GM18873 (cell line): ENCODE results near the gene NTNG2.
"Not testable (repeated sequence)": the region's sequence is repeated elsewhere in the genome, so short reads cannot be mapped to it uniquely, and the experiment has no call there.

Experiments used
- ATAC-seq: cut with Tn5 transposase; IDR thresholded peaks from one replicate; pipeline ENCODE4 v1.9.1; 2021; ENCODE audit warnings: mild to moderate bottlenecking, moderate library complexity, moderate number of reproducible peaks; ENCODE audit not compliant: unreplicated experiment, low FRiP score

NTNG2 gene, protein sequence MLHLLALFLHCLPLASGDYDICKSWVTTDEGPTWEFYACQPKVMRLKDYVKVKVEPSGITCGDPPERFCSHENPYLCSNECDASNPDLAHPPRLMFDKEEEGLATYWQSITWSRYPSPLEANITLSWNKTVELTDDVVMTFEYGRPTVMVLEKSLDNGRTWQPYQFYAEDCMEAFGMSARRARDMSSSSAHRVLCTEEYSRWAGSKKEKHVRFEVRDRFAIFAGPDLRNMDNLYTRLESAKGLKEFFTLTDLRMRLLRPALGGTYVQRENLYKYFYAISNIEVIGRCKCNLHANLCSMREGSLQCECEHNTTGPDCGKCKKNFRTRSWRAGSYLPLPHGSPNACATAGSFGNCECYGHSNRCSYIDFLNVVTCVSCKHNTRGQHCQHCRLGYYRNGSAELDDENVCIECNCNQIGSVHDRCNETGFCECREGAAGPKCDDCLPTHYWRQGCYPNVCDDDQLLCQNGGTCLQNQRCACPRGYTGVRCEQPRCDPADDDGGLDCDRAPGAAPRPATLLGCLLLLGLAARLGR

DNA sequence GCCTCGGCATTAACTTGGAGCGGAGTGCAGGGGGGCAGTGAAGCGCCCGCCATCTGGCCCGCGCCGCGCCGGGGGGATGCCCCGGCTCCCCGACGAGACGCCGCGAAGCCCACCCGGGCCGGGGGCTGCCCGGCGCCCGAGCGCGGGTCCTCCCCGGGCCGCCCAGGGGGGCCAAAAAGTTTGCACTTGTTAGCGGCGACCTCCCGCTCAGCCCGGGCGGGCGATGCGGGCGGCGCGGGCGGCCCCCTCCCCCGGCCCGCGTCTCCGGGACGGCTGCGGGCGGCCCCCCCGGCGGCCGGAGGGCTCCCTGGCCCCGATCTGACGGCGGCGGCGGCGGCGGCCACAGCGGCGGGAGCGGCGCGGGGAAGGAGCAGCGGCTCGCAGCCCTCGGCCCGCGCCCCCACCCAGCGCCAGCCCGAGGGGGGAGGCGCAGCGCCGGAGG, at the start of gene NTNG2:
Gene NTNG2 (plus strand): TSS at position 316 of the 442 bp plus-strand sequence. CDS start 4,774 bp downstream, outside the sequence.
- ATAC-seq, result no peak

DNA sequence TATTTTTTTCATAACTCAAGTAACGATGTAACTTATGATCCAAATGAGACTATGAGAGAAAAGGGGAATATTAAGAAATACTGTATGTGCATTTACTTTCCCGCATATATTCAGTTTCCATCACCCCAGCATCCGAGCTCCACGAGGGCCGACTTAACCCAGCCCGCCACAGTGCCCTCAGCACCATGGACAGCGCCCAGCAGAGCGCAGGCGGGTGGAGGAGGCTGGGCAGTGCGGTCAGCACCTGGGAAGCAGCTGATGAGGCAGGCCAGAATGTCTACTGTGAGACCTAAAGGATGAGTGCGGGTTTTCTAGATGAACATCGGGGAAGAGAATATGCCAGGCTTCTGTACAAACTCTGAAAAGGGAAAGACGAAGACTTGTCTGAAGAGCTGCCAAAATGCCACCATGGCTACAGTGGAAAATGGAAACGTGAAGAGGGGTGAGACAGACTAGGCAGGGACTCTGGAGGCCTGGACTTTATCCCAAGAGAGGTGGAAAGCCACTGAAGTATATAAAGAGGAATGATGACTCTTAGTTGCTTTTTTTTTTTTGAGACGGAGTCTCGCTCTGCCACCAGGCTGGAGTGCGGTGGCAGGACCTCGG, 47.7 kb upstream of the NTNG2 start:
- ATAC-seq, result no peak

DNA sequence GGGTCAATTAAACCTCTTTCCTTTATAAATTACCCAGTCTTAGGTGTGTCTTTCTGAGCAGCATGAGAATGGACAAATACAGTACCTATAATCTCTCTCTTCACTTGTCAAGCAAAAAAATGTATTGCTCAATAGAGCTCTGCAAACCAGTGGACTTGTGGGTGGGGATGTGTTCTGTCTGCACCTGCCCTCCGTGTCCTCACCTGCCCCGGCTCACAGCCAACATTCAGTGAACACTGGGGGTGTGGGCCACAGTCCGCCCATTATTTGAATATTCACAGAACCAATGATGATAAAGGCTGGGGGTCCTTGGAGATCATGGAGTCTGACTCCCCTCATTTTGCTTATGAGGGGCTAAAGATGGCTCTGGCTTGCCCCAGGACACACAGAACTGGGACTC, 45.3 kb upstream of the NTNG2 start:
- ATAC-seq, result no peak

DNA sequence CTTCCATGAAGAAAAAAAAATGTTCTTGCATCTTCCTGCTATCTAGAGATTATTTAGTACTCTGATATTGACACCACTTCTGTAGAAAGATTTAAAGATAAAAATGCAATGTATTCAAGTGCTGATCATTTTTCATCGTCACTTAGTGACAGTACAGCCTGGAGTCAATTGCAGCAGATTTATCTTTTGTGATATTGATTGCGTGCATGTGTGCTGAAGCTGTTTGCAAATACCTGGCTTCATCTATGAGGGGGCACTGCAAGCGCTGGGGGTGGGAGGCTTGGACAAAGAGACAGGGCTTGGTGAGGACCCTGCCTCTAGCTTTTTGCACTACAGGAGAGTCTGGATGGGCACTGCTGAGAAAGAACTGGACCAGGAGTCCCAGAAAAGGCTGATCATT, 44.2 kb upstream of the NTNG2 start:
- no peak for ATAC-seq

DNA sequence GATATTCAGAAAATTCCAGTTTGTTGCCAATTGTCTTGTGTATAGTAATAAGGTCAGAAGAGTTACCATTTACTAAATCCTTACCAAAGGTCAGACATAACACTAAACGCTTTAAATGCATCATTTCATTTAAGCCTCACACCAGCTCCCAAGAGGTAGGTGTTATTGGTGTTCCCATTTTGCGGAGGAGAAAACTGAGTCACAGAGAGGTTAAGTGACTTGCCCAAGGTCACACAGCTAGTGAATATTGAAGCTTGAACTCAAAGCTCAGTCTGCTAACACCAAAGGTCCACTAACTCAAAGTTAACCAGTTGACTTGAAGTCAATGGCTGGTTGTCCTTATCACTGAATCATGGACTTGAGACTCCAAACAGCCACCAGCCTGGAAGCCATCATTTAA, 40.8 kb upstream of the NTNG2 start:
- no peak for ATAC-seq

DNA sequence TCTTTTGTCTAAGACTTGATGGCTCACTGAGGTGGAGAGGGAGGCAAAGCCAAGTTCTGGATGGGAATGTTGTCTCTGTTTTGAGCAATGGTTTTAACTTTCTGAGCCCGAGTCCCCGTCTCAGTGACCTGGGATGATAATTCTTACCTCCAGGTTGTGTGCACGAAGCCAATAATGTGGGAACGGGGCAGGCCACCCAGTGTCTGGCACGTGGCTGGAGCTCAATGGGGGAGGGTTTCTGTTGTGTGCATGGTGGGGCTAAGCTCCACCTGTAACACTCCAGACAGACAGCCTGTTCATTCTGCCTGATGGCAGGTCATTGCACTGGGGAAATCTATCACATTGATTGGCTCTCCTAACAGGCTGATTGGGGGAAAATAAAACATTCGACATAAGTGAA, 37.1 kb upstream of the NTNG2 start:
- no peak for ATAC-seq

DNA sequence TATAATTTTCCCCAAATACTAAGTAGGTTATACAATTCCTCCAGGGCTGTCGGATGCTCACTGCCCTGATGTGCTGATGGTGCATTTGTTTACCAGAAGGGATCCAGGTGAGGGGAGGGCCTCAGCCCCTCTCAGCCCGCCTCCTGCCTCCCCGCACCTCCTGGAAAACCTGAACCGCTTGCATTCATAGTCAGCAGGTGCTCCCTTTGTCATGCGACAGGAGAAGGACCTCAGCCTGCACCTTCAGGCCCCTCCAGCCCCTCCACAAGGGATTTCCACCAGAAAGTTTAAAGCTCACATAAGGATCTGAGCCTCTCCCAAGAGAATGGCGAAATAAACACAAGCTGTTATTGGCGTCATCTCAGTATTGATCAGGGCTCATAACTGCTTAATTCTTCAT, 36.5 kb upstream of the NTNG2 start:
- no peak for ATAC-seq

DNA sequence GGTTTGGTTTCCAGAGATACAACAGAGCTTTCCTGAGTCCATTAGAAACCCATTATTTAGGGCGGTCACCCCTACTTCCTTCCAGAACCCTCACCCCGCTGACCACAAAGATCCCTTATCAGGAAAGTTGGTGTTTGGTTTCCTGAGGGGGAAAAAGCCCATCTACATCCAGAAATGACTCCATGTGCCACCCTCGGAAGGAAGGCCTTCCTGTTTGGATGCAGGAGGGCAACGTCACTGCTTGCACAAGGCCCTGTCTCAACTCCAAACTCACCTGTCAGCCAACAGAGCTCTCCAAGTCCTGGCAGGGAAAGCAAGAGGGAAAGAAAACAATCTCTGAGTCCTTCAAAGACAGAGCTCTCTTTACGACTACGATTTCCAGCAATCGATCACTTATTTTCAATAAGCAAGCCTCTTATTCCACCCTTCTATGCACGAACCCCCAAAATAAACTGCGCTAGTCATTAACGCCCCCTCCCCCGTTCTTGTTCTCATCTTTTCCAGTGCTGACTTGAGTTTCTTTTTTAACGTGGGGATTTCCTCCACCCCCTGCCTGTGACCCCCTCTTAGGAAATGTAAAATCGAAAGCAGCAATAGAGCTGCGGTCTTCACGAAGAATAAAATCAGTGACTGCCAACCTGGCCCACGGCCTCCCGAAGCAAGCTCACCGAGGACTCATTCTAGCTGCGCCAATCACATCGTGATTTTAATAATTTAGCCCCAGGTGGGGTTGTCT, 35.7 kb upstream of the NTNG2 start:
- ATAC-seq, result no peak

DNA sequence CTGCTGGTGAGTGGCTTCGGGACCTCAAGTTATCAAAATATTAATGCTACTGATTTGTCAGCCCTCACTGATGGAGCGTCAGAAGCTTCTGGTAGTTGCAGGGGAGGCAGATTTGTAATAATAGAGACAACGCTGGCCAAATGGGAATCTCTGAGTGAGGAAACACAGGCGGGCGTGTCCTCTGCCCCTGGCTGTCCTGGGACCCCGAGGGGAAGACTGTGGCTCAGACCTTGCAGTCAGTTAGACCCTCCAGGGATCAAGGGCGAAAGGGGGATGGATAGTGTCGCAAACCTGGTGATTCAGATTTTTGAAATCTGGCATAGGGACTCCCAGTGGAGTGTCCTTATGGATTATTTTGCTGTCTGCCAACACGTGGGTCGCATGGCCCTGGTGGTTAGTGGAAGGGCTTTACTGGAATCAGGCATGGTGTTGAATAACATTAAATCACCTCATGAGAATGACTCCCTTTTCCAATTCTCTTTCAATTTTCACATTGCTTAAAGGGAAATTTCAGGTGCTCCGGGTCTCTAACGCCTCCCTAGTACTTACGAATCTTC, 35.1 kb upstream of the NTNG2 start:
- no peak for ATAC-seq

DNA sequence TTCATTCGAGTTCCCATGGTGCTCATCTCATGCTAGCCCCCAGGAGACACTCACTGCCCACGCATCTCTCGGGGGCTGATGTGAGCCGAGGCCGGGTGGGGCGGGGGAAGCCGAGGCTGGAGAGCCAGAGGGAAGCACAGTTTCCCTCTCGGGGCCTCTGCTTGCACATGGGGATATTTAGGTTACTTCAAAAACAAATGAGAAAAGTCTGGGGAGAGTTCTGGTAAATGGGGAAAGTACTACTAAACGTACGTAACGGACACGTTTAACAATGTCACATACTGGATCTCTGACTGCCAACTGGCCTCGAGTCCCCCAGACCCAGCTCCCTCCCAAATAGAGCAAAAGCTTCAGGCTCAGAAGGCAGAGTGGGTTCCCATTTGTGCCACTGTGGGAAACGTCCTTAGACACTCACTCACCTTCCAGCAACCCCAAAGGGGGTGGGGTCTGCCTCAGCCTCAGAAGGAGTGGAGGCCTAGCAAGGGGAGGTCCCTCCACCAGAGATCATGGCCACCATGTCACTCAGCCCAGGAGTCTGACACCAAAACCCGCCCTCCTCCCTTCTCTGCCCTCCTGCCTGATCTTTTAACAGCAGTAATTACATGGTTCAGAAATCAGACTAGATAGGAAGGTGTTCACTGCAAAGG, 33.8 kb upstream of the NTNG2 start:
- no peak for ATAC-seq

DNA sequence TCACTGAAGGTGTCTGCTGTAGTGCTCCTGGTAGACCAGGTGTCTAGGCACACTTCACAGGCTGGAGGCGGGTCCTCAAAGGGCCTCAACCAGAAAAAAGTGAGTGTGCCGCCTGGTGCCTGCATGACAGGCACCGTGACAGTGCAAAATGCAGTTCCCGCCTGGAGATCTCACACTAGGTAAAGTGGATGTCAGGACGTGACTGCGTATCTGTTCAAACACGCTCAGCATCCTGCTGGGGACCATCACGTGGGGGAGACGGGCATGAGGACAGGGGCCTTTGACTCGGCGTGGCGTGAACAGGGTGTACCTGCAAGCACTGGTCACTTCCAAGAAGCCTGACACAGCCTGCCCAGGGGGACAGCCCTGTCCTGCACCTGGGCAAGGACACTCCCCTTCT, 32.3 kb upstream of the NTNG2 start:
- ATAC-seq, result no peak

DNA sequence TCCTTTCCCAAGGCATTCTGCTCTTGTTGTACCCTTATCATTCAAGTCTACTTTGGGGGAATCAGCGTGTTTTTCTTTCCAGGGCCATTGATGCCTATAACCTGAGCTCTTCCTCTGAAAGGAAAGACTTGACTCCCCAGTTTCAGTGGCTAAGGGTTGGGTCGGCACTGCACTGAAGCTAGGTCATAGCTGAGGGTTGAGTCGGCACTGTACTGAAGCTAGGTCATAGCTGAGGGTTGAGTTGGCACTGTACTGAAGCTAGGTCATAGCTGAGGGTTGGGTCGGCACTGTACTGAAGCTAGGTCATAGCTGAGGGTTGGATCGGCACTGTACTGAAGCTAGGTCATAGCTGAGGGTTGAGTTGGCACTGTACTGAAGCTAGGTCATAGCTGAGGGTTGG, 27.8 kb upstream of the NTNG2 start:
- not testable (repeated sequence) for ATAC-seq

DNA sequence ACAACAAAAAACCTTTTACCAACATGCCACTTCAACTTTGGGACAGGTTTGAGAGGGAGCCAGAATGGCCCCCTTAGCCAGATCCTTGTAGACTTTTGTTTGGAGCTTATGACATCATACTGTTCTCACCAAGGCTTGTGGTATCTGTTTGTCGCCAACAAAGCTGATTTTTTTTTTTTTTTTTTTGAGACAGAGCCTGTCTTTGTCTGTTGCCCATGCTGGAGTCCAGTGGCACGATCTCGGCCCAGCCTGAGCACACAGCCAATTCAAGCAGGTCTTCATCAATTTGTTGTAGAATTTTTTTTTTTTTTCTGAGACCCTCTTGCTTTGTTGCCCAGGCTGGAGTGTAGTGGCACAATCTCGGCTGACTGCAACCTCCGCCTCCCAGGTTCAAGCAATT, 26.4 kb upstream of the NTNG2 start:
- no peak for ATAC-seq

DNA sequence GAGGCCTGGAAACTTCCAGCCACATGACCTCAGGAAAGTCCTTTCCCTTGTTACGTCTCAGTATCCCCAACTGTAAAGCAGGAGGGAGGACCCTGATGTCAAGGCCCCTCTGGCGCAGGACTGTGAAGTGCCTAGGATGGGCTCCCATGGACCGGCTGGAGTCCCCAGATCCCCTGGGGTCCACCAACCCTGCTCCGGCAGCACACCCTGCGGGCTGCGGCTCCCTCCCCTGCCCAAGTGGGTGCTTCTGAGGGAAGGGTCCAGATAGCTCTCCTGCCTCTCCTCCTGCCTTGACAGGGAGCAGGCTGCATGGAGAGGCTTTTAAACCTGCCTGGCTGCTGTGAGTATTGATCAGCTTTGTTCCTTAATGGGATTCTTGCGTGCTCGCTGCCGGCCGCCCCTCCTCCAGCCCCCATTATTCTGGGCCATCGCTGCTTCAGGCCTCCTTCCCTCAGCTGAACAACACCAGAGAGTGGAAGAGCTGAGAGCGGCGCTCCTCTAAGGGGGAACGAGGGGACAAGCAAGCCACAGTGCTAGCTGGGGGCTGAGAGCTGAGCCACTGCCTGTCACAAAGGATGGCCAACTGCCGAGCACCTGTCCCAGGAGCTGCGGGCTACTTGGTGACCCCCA, 25.6 kb upstream of the NTNG2 start:
- no peak for ATAC-seq

DNA sequence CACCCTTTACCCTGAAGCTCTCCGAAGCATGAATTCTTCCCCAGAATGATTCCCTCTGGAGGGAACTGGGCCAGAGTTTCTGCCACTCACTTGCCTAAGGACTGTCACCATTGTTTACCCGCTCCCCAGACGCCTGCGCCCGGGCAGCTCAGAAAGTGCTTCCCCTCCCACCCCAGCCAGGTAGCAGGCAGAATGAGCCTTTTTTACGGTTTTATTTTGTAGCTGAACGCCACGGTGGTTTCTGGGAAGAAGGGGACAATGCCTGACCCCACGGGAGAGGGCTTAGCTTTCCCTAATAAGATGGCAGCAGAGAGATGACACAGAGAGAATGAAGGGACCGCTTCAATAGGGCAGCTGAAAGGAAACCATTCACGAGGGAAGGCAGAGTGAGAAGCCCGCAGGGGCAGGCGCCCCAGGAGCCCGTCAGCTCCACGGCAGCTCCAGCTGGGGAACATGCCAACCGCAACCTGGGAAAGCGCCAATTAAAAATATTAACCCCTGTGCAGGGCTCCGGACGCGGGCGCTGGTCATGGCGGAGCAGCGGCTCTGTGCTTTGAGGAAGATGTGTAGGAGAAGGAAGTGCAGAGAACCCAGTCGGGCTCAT, 20.4 kb upstream of the NTNG2 start:
- no peak for ATAC-seq

DNA sequence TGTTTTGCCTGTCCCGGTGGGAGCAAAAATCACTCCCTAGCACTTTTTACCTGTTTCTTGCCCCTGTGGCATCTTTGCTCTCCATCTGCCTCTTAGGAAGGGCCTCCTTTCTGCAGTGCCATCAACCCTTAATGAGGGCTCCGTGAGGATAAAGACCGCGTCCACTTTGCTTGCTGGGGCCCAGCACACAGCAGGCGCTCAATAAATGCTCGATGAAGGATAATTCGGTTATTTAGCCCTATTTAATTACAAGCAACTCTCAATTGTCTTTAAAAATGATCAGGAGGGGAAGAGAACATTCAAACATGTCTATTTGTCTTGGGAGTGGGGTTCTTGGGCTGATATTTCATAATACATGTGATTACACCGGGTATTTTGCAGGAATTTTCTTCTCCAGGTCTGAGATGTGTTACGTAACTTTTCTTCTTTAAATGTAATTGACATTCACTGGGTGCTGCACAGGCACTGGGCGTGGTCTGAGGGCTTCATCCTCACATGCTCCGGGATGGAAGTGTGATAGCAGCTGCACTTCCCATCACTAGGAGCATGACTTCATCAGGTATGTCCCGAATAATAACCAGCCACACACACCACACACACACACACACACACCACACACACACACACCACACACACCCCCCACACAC, 19.8 kb upstream of the NTNG2 start:
- ATAC-seq, result no peak

DNA sequence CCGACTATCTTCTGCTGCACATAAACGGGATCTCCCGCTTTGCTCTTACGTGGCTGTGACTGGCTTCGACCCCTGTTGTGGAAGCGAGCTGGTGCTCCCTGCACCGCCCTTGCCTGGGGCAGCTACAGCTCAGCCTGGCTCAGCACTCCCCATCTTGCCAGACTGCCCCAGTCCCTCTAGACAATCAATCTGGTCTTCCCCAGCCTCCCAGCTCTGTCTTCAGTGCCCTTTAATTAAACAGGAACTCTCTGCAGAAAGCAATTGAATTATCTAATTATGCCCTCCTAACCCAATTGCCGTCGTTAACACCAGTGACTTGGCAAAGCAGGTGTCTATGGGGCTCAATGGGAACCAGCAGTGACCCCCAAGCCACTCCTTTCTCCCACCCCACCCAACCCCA, 18.9 kb upstream of the NTNG2 start:
- ATAC-seq, result no peak

DNA sequence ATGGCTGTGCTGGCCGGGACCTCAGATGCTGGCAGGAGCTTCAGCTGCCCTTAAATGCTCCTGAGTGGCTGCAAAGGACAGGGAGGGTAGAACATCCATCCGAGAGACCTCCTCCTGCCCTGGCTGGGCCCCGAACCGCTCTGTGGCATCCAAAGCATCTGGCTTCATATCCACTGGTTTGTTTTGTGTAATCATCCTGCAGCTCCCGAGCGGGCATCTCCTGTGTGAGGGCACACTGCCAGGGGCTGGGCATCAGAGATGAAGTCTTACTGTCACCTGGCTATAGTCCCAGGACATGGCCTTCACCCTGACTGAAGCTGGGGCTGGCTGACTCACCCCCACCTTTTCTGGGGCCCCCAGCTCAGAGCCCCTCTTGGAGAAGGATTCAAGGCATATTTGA, 18.5 kb upstream of the NTNG2 start:
- no peak for ATAC-seq

DNA sequence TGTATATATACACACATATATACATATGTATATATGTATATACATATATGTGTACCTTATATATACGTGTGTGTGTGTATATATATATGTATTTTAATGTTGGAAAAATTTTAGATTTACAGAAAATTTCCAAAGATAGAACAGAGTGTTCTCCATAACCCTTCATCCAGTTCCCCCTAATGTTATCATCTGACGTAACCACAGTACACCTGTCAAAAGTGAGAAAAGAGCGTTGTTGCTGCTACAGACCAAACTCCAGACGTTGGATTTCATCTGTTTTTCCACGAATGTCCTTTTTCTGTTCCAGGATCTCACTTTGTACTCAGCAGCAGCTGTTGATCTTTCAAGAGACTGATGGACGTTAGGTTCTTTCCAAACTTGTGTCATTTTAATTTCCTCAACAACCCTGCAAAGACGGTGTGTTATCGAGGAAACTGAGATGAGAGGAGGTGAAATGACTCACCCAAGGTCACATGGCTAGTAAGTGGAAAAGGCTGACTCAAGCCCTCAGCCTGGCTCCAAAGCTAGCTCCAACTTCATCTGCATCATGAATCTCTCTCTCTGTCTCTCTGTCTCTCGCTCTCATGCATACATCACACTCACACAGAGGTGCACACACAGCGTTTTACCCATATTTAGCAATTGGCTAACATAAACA, 17.0 kb upstream of the NTNG2 start:
- no peak for ATAC-seq
